Endothelial cell of umbilical vein (primary cell): ENCODE measurements around the gene DIAPH3.

ENCODE experiments used
- CTCF ChIP-seq, 2 donors: IDR thresholded peaks; 1 replicate in 1 of 2; 2 replicates in 1 of 2; pipeline ENCODE4 v1.5.1; 2011; ENCODE audit warnings: low read length in 2 of 2, mild to moderate bottlenecking in 2 of 2, moderate library complexity in 2 of 2, control low read depth in 1 of 2, inconsistent platforms in 1 of 2, low read depth in 1 of 2; ENCODE audit not compliant: insufficient read depth in 1 of 2; ENCODE audit errors: extremely low read depth in 1 of 2
- EZH2 ChIP-seq: IDR thresholded peaks from 2 replicates; pipeline ENCODE4 v1.6.1; 2012; ENCODE audit warnings: borderline replicate concordance, low read depth, mild to moderate bottlenecking, moderate library complexity, low read length, inconsistent platforms; ENCODE audit not compliant: severe bottlenecking
- POLR2A ChIP-seq: IDR thresholded peaks from 2 replicates; pipeline ENCODE4 v1.6.1; 2012; ENCODE audit warnings: low read depth, mild to moderate bottlenecking, control low read depth, low read length
- POLR2AphosphoS5 ChIP-seq: IDR thresholded peaks from 2 replicates; pipeline ENCODE4 v1.6.1; 2012; ENCODE audit warnings: low read depth, mild to moderate bottlenecking, control low read depth, low read length, moderate library complexity; ENCODE audit not compliant: insufficient read depth

- TF ChIP-seq CTCF (IDR thresholded peaks at IDR 0.05; ENCODE audit: extremely low read depth in 1 of 2, insufficient read depth in 1 of 2, low read depth in 1 of 2, low read length in 2 of 2) (no peak), POLR2A (no peak), EZH2 (no peak), POLR2AphosphoS5 (no peak)
Measured at GRCh38 chr13:59665732-59666131, 498.0 kb downstream of the DIAPH3 start.
